NCI-H226 (cell line): ENCODE measurements around the gene CYB5R3.

Experiments
- DNase-seq: peaks from one replicate; pipeline ENCODE4 v3.0.0-alpha.2; 2015

Gene CYB5R3

GRCh38 chr22:42644422-42645340, 4.5 kb downstream of the CYB5R3 start:
- DNase-seq, result no peak

DNA sequence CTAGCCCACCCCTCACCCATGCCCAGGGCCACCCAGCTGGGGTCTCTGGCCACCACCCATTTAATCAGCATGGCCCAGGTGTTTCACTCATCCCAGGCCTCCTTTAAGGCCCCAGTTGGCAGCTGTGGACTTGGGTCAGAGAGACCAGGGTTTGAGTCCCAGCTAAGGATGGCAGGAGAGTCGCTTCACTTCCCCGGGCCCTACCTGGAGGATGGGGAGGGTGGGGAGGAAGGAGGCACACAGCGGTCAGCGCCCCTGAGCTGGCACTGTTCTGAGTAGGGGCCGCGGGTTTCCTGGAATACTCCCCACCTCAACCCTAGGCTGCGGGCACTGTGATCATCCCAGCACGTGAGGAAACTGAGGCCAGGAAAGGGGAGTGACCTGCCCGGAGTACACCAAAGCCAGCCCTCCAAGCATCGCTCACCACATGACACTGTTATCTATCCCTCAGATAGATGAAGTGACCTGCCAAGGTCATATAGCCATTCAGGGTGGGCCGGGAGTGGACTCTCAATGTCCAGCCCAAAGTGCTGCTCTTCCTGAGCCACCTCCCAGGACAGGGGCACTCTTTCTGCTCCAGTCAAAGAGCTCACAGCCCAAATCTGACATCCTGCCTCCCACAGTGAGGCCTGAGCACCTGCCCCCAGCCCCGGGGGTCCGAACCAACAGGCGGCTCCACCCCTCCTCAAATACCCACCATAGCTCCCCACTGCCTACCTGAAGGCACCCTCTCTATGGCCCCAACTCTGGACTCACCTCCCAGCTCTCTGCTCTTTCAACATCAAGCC, 5.4 kb downstream of the CYB5R3 start:
- DNase-seq, result no peak

DNA sequence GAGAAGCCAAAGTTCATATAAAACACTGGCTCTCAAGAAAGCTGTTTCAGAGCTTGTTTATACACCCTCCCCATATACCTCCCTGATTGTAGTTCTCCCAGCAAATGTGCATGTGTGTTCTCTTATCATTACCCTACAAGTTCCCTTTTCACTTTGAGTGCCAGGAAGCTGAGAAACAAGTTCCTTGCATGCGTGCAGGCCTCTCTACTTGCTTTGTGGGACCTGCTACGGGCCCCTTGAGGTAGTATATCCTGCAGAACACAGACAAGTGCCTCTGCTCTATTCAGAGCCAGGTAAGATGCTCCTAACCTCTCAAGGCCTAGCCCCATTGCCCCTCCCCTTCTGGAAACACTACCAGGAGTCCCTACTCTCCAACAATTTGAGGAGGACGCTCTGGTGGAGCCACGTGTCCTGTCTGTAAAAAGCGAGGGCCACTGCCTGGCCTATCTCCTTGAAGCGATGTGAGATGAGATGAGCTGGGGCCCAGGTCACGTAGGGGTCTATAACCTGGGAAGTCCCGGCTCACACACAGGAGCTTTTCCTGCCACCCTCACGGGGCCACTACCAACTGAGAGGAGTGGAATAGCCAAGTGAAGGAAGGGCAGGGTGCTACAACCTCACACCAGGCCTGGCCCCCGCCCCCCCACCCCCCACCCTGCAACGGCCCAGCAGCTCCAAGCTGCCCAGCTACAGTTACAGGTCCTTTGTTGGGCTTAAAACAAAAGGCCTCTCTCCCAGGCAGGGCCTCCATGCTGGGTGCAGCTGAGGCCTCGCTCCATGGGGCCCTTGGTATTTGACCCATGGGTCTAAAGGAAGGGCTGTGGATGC, 6.2 kb downstream of the CYB5R3 start:
- DNase-seq, result no peak

DNA sequence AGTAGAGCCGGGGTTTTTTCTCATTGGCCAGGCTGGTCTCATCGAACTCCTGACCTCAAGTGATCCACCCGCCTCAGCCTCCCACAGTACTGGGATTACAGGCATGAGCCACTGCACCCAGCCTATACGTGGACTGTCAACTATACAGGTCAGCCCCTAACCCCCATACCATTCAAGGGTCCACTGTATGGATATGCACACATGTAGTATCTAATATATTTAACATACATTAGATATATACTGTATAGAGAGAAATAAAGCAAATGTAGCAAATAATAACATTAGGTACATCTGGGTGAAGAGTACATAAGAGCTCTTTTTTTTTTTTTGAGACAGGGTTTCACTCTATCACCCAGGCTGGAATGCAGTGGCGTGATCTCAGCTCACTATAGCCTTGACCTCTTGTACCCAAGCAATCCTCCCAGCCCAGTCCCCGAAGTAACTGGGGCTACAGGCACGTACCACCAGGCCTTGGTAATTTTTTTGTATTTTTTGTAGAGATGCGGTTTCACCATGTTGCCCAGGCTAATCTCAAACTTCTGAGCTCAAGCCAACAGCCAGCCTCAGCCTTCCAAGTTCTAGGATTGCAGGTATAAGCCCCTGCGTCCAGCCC, 7.3 kb downstream of the CYB5R3 start:
- no peak for DNase-seq

DNA sequence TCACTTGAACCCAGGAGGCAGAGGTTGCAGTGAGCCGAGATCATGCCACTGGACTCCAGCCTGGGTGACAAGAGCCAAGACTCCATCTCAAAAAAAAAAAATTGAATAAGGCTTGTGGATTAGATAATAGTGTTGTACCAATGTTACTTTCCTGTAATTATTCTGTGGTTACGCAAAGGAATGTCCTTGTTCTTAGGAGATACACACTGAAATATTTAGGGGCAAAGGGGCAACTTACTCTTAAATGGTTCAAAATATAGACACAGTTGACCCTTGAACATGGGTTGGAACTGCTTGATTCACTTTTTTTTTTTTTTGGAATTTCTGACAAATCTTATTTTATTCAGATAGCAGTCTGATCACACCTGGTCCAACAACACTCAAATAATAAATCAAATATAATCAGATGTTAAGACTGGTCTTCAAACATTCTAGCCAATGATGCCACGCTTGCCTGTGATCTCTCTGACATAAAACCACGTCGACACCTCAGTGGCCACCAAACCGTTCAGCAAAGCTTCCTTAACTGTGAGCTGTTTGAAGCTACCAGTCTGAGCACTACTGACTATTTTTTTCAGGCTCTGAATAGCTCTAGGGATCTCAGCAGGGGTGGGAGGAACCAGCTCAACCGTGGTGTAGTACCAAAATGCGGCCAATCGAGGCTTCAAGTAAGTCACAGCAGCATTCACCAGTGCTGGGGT, 9.5 kb downstream of the CYB5R3 start:
- DNase-seq, result no peak

DNA sequence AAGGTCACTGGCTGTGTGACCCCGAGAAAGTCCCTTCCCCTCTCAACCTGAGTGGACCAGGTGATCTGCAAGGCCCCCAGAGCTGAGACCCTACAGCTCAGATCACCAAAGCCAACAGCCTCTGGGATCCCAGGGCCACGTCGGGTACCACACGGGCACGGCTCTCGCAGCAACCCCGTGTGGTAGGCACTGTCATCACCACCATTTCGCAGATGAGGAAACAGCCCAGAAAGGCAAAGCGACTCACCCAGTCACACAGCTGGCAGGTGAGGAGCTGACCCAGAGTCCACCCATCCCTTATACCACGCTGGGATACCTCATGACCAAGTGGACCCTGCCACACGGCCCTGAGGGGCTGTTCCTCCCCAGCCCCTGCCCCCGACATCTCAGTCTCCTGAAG, 11.6 kb downstream of the CYB5R3 start:
- no peak for DNase-seq

- no peak for DNase-seq
Observed at GRCh38 chr22:42636506-42636905, 12.7 kb downstream of the CYB5R3 start.

GRCh38 chr22:42635531-42635930, 13.7 kb downstream of the CYB5R3 start:
- DNase-seq, result peak; percentile 74

DNA sequence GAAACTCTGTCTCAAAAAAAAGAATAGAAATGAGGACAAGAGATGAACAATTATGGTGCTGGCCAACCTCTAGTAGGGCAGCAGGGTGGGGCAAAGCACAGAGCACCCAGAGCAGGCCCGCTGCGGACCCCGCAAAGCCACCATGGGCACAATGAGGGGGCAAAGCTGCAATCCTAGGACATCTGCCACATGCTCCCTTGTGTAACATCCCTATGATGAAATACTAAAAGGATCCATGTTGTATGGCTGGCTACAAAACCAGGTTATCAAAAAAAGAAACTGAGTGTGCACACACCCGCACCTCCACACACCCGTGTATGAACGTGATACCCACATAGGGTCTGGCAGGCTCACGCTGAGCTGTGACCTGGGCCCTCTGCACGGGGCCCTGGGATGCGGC, 16.2 kb downstream of the CYB5R3 start:
- no peak for DNase-seq

DNA sequence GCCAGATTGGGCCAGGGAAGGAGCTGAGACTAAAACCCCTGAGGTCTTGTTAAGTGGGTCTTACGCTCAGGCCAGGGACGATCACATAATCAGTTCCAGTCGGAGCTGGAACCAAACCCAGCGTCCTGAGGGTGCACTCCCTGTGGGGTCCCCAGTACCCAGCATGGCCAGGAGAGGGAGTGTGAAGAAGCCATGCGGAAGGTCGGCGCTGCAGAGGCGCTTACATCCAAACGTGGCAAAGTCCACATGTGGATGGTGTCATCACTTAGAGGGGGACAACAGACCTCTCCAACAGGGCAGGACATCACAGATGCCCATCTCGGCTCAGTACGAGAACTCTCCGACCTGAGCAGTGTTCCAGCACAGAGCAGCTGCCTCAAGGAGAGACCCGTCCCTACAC, 17.1 kb downstream of the CYB5R3 start:
- DNase-seq, result no peak

DNA sequence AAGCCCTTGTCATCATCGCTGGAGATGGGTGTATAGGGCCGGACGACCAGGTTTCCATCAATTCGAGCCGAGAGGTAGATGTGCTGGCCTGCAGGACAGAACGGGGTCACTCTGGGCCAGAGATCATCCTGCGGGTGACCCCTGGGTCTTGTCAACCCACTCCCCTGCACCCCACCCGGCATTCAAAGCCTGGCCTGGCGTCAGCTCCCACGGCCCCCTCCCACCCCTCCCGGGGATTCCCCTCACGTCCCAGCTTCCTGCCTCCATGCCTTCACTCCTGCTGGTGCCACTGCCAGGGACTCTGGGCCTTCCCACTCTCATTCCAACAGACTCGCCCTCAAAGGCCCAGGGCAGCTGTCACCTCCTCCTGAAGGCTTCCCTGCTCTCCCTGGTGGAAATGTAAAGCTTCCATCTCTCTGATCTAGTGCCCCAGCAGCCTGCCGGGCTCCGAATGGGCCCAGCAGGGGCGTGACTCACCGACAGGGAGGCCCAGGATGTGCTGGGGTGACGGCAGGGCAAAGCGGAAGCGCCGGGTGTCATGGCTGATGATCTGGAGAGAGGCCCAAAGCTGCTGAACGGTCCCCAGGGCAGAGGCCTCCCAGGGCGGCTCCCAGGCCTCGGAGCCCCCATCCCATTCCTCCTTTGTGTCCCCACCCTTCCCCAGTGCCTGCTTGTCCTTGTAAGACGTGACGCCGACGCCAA, 18.1 kb downstream of the CYB5R3 start:
- no peak for DNase-seq

DNA sequence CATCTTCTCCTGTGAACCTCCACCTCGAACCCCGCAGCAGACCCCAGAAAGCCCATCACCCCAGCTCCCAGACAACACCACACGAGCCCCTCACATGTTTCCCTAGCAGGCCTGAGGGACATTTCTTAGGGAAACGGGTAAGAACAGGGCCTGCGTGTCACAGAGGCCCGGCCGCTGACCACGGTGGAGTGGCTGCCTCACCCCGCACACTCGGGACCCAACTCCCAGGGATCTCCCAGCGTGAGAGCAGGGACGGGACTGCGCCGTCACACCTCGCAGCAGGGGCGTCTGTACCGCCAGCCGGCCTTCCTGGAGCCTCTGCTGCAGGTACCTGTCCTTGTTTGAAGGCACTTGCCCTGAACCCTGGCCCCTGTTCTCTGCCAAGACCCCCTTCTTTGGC, 19.0 kb downstream of the CYB5R3 start:
- no peak for DNase-seq

GRCh38 chr22:42627981-42628380, 21.2 kb downstream of the CYB5R3 start:
- no peak for DNase-seq

- DNase-seq, result no peak
Observed at GRCh38 chr22:42626951-42627625, 22.1 kb downstream of the CYB5R3 start.

DNA sequence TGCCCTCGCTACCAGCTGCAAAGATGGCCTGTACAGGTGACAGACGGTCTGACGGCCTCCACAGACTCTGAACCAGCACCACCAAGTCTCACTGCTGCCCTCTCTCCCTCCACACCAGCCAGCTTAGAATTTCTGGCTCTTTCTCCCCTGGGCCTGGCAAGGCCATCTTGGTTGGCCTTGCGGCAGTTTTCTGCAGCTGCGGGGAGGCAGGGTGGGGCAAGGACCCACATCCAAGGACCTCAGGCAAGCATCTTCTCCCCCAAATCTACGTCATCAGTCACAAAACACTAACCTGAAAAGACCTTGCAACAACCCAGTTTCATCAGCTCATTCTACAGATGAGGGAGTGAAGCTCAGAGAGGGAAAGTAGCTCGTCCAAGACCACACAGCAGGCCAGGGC, 22.8 kb downstream of the CYB5R3 start:
- DNase-seq, result no peak

DNA sequence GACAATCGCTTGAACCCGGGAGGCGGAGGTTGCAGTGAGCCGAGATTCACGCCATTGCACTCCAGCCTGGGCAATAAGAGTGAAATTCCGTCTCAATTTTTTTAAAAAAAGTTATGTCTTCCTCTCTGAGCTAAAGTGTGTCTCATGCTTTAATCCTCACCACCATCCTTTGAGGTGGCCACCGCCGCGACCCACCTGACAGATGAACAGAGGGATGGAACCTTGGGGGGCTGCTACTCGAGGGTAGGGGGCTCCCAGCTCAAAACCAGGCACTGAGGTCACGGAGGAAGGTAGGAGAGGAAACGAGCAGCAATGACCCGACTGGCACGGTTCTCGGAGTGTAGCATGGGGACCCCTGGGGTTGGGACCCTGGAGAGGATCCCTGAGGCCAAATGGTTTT, 23.8 kb downstream of the CYB5R3 start:
- DNase-seq, result no peak

DNA sequence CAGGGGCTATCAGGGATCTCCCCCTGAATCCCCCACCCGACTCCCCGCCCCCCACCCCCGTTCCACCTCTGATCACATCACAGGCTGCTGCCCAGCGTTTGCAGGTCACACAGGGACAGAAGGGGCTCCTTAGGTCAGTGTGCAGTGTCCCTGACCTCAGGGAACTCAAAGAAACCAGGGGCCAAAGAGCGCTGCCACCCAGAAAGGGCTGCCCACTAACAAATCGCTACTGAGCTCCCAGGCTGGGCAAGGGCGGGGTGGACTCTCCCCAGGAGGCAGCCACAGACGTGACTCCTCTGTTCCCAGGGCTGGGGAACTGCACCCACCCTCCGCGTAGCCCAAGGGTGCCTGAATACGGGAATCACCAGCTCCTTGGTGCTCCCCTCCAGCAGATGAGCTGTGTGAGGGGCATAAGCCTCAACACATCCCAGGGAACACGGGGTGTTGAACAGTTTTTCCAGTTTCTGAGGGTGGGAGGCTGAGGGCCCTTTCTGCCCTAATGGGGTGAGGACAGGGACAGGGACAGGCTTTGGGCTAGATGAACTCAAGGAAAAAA, 24.6 kb downstream of the CYB5R3 start:
- no peak for DNase-seq

- DNase-seq, result no peak
Observed at GRCh38 chr22:42623756-42624441, 25.3 kb downstream of the CYB5R3 start.

- DNase-seq, result no peak
Observed at GRCh38 chr22:42623301-42623751, 25.9 kb downstream of the CYB5R3 start.
